B cell (primary cell): ENCODE results near the gene WIF1. TPM values are rescaled to one million over a fixed set of nuclear protein-coding genes. Genes with fewer than 3 reads are reported as not detected.

Experiments
- ATAC-seq: fragments of 200-7000 bp; cut with Tn5 transposase; one replicate; pipeline ENCODE4 v1.10.0; 2021; ENCODE audit warnings: low read depth, mild to moderate bottlenecking, moderate number of reproducible peaks, moderate library complexity
- CTCF ChIA-PET: fragments of 350-600 bp; sonication (Branson Sonifier 250); formaldehyde crosslinking; loops from one replicate; lab custom pipeline; 2021; ENCODE audit warnings: antibody characterized with exemption, inconsistent platforms; lab: Charles Lee
- POLR2A ChIA-PET: fragments of 350-600 bp; sonication (Branson Sonifier 250); formaldehyde crosslinking; loops from one replicate; lab custom pipeline; 2021; ENCODE audit warnings: antibody characterized with exemption; lab: Charles Lee
- DNase-seq: peaks from one replicate; pipeline ENCODE4 v3.0.0; 2013
- H2AFZ ChIP-seq: 2 replicates; pipeline ENCODE4 v1.6.1; 2012; ENCODE audit warnings: mild to moderate bottlenecking, low read depth, low read length; ENCODE audit not compliant: insufficient read depth, poor library complexity, severe bottlenecking
- H3K27ac ChIP-seq, 2 donors: 1 replicate in 1 of 2; 2 replicates in 1 of 2; pipeline ENCODE4 v1.5.1; 2012 to 2013; ENCODE audit warnings: low read length in 2 of 2, mild to moderate bottlenecking in 2 of 2, moderate library complexity in 1 of 2
- H3K27me3 ChIP-seq, 4 experiments: fragments of 200-600 bp in 1 of 4; sonication (generic) in 1 of 4; replicated peaks in 1 of 4; 1 replicate in 2 of 4; 2 replicates in 2 of 4; pipeline versions ENCODE4 v1.6.1 to v1.7.0; 2013 to 2016; ENCODE audit warnings: low read length in 3 of 4, mild to moderate bottlenecking in 2 of 4, mixed read lengths in 1 of 4, moderate library complexity in 1 of 4; ENCODE audit not compliant: insufficient read depth in 4 of 4, control insufficient read depth in 3 of 4; ENCODE audit errors: control extremely low read depth in 1 of 4
- H3K36me3 ChIP-seq, 2 experiments: replicated peaks in 1 of 2; 1 replicate in 1 of 2; 2 replicates in 1 of 2; pipeline versions ENCODE4 v1.6.1 to v1.7.1; 2013; ENCODE audit warnings: low read length in 1 of 2; ENCODE audit not compliant: insufficient read depth in 2 of 2, control insufficient read depth in 1 of 2; ENCODE audit errors: control extremely low read depth in 1 of 2, extremely low read depth in 1 of 2
- H3K4me1 ChIP-seq, 2 donors: fragments of 200-600 bp in 1 of 2; sonication (generic) in 1 of 2; 1 replicate in 1 of 2; 2 replicates in 1 of 2; pipeline versions ENCODE4 v1.5.1 to v1.6.1; 2013 to 2017; ENCODE audit warnings: low read length in 2 of 2; ENCODE audit not compliant: control insufficient read depth in 2 of 2, insufficient read depth in 2 of 2
- H3K4me2 ChIP-seq: replicated peaks from 2 replicates; pipeline ENCODE3; 2012; ENCODE audit warnings: mild to moderate bottlenecking, low read depth, low read length; ENCODE audit not compliant: poor library complexity, severe bottlenecking
- H3K4me3 ChIP-seq, 5 experiments: fragments of 200-600 bp in 1 of 5; sonication (generic) in 1 of 5; 1 replicate in 3 of 5; 2 replicates in 2 of 5; pipeline versions ENCODE4 v1.5.1 to v1.7.0; 2011 to 2016; ENCODE audit warnings: low read length in 4 of 5, mild to moderate bottlenecking in 4 of 5, low read depth in 2 of 5, control low read depth in 1 of 5, moderate library complexity in 1 of 5; ENCODE audit not compliant: insufficient read depth in 1 of 5; ENCODE audit errors: control extremely low read depth in 1 of 5, extremely low read depth in 1 of 5
- H3K79me2 ChIP-seq: fragments of 200-600 bp; sonication (generic); one replicate; pipeline ENCODE4 v1.6.0; 2016; ENCODE audit warnings: low read length; ENCODE audit not compliant: control insufficient read depth, insufficient read depth
- H3K9ac ChIP-seq: fragments of 200-600 bp; sonication (generic); 2 replicates; pipeline ENCODE4 v1.6.1; 2017; ENCODE audit warnings: mild to moderate bottlenecking, low read length, moderate library complexity
- H3K9me3 ChIP-seq, 3 donors: one replicate each; pipeline versions ENCODE4 v1.6.1 to v1.7.1; 2013; ENCODE audit warnings: low read length in 2 of 3; ENCODE audit not compliant: control insufficient read depth in 2 of 3, insufficient read depth in 1 of 3; ENCODE audit errors: control extremely low read depth in 1 of 3
- H4K20me1 ChIP-seq: 2 replicates; pipeline ENCODE4 v1.6.0; 2012; ENCODE audit warnings: mild to moderate bottlenecking, low read length; ENCODE audit not compliant: insufficient read depth, control insufficient read depth, poor library complexity, severe bottlenecking
- H3K27ac Mint-ChIP-seq: one replicate; pipeline ENCODE4 v1.8.0; 2021; ENCODE audit warnings: mixed read lengths
- H3K27me3 Mint-ChIP-seq: one replicate; pipeline ENCODE4 v1.8.0; 2021; ENCODE audit warnings: mixed read lengths
- H3K4me1 Mint-ChIP-seq: one replicate; pipeline ENCODE4 v1.8.0; 2021; ENCODE audit warnings: mixed read lengths
- H3K4me3 Mint-ChIP-seq: one replicate; pipeline ENCODE4 v1.8.0; 2021; ENCODE audit warnings: mixed read lengths
- H3K9me3 Mint-ChIP-seq: one replicate; pipeline ENCODE4 v1.8.0; 2022; ENCODE audit warnings: mixed read lengths; ENCODE audit not compliant: insufficient read depth
- EZH2 ChIP-seq: IDR thresholded peaks from 2 replicates; pipeline ENCODE4 v1.6.1; 2012; ENCODE audit warnings: borderline replicate concordance, low read depth, mild to moderate bottlenecking, moderate library complexity, low read length; ENCODE audit not compliant: insufficient read depth, poor library complexity, severe bottlenecking
- WGBS: methylation state at CpG from one replicate; pipeline ENCODE4 v1.1.5; 2013; ENCODE audit warnings: missing lambda C conversion rate; ENCODE audit not compliant: insufficient coverage; 5-methylcytosine and 5-hydroxymethylcytosine counted together
- intact Hi-C: fragments of 100-400 bp; cut with micrococcal nuclease; formaldehyde crosslinking; loops from one replicate; pipeline ENCODE4 v1.10.0; 2022
- polyA plus RNA-seq: library from polyadenylated mRNA; depleted of rRNA; stranded (reverse); fragments of >200 nt; gene quantifications from 2 replicates; pipeline ENCODE4 v1.2.3, GENCODE V29; 2012
- total RNA-seq, 2 donors: library from RNA; stranded (reverse); fragments of 120-200 nt in 1 of 2; gene quantifications; 1 replicate in 1 of 2; 2 replicates in 1 of 2; pipeline versions ENCODE4 v1.2.3 to v1.2.4, GENCODE V29; 2013 to 2022
- TF ChIP-seq, protein P1 (sequence below): fragments of 200-600 bp; IDR thresholded peaks from one replicate; pipeline ENCODE4 v1.8.0; 2022; ENCODE audit warnings: antibody characterized with exemption, mild to moderate bottlenecking

The WIF1 gene
- total and polyA plus RNA-seq, 2 donors (not counting 1 experiment from before 2014, with no cell fraction given), result not detected

DNA sequence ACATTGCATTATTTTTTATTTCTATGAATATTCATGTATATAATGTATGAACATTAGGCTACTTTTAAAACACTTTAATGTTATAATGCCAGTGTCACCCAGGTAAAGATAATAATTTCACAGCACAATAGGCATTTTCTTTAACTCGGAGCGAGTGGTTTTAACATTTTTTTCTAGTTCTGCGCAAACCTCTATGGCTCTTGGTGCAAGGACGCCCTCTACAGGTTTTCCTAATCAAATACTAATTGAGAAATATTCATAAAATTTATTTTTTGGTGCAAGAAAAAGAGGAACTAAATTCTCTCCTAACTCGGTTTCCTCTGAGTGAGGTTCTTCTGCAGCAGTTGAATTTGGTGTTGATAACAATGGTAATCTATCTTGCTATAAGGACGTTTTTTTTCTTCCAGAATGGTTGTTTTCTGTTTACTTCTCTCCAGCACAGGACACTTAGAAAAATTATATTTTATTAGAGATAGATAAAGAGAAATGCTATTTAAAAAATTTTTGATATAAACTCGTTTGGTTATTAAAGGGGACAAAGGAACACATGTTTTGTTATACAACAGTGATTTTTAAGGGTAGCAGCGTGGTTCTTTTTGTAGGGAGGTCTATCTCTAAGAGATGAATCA is 2.4 kb upstream of the WIF1 start:
- WGBS, result no CpG with 5 or more reads among the region's 8 CpGs

DNA sequence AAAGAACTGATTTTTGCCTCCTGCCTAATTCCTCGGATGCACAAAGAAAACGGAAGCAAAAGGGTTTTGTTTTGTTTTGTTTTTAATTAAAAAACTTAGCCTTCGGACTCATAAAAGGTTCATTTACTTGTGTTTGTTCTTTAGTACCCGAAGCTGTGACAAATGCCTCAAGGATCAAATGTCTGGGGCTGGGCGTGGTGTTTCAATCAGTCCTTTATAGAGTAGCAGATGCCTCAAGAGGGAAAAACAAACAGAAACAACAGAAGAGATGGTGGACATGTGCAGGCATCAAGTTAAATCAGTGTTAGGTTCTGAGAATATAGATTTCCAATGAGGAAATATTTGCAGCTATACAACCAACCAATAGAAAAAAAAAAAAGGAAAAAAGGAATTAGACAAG is 1.6 kb upstream of the WIF1 start:
- no peak for TF ChIP-seq EZH2
- TF ChIP-seq, protein P1, sequence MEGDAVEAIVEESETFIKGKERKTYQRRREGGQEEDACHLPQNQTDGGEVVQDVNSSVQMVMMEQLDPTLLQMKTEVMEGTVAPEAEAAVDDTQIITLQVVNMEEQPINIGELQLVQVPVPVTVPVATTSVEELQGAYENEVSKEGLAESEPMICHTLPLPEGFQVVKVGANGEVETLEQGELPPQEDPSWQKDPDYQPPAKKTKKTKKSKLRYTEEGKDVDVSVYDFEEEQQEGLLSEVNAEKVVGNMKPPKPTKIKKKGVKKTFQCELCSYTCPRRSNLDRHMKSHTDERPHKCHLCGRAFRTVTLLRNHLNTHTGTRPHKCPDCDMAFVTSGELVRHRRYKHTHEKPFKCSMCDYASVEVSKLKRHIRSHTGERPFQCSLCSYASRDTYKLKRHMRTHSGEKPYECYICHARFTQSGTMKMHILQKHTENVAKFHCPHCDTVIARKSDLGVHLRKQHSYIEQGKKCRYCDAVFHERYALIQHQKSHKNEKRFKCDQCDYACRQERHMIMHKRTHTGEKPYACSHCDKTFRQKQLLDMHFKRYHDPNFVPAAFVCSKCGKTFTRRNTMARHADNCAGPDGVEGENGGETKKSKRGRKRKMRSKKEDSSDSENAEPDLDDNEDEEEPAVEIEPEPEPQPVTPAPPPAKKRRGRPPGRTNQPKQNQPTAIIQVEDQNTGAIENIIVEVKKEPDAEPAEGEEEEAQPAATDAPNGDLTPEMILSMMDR, result no peak
- WGBS, result 88% methylated on average over 5 of the region's 5 CpGs
- Histone ChIP-seq H2AFZ (no peak overlapping the region), H3K27ac (no peak overlapping the region), H3K4me3 (no peak overlapping the region), H3K27me3 (peaks cover 0 to 46% (median 34%) of the 10 kb centered on the region in 4 experiments), H3K79me2 (no peaks in the 10 kb centered on the region), H3K9me3 (peaks cover 0 to 11% (median 1%) of the 10 kb centered on the region in 3 donors), H3K4me1 (peaks cover 12 to 20% of the 10 kb centered on the region in 2 donors), H3K36me3 (no peaks in the 10 kb centered on the region), H3K4me2 (no peak overlapping the region), H4K20me1 (no peaks in the 10 kb centered on the region), H3K9ac (no peak overlapping the region)
- DNase-seq, result no peak
- ChIA-PET CTCF (interaction anchor here (1.3 to 1.9 kb wide), 2 partner anchors 34 to 109 kb away, joined by 4 read pairs; no protein-coding TSS in a partner anchor), POLR2A (no interaction called here)
- no peak for ATAC-seq
- Mint-ChIP-seq H3K4me1 (peaks cover 15% of the 10 kb centered on the region), H3K27me3 (peaks cover 31% of the 10 kb centered on the region), H3K27ac (no peak overlapping the region), H3K4me3 (no peak overlapping the region), H3K9me3 (no peaks in the 10 kb centered on the region)
- intact Hi-C loops, result no loop called here

More for the DNA sequence above, 2.4 kb upstream of the WIF1 start:
- Histone ChIP-seq H3K4me3 (no peak overlapping the region), H3K36me3 (no peaks in the 10 kb centered on the region), H4K20me1 (no peaks in the 10 kb centered on the region), H3K4me1 (peaks cover 12 to 20% of the 10 kb centered on the region in 2 donors), H3K9me3 (peaks cover 0 to 11% (median 1%) of the 10 kb centered on the region in 3 donors), H3K4me2 (no peak overlapping the region), H3K9ac (no peak overlapping the region), H3K79me2 (no peaks in the 10 kb centered on the region), H3K27ac (no peak overlapping the region), H3K27me3 (peaks cover 0 to 44% (median 32%) of the 10 kb centered on the region in 4 experiments), H2AFZ (no peak overlapping the region)
- POLR2A ChIA-PET, result no interaction called here
- TF ChIP-seq, protein P1, result peak; percentile 54
- TF ChIP-seq EZH2, result no peak
- Mint-ChIP-seq H3K27me3 (peaks cover 28% of the 10 kb centered on the region), H3K27ac (no peak overlapping the region), H3K9me3 (no peaks in the 10 kb centered on the region), H3K4me3 (no peak overlapping the region), H3K4me1 (peaks cover 15% of the 10 kb centered on the region)
- CTCF ChIA-PET, result interaction anchor here (1.1 to 1.9 kb wide), 3 partner anchors 33 to 109 kb away, joined by 4 read pairs; no protein-coding TSS in a partner anchor
- DNase-seq, result peak; percentile 27
- ATAC-seq, result no peak
- intact Hi-C loops, result no loop called here
